ENCODE measurements around the gene FBF1.

- TF ChIP-seq CTCF (IDR thresholded peaks at IDR 0.05; ENCODE audit: extremely low read depth in 1 of 2, insufficient read depth in 1 of 2, low read depth in 1 of 2, low read length in 2 of 2) (no peak), MYC (IDR thresholded peaks at IDR 0.05; ENCODE audit: low read depth, low read length) (no peak), JUN (IDR thresholded peaks at IDR 0.05; ENCODE audit: borderline replicate concordance, insufficient read depth, insufficient read length, low read depth) (no peak), POLR2A (IDR thresholded peaks at IDR 0.05; ENCODE audit: low read depth, low read length) (no peak), POLR2AphosphoS5 (IDR thresholded peaks at IDR 0.05; ENCODE audit: insufficient read depth, low read depth, low read length) (no peak), MAX (IDR thresholded peaks at IDR 0.05; ENCODE audit: insufficient read depth, insufficient read length) (no peak)
Observed at GRCh38 chr17:75910699-75911098, 30.1 kb downstream of the FBF1 start.

Measured in endothelial cell of umbilical vein (primary cell).